Gastroesophageal sphincter (tissue), 3 donors: ENCODE data around the gene ARHGEF26.

Experiments used
- POLR2A ChIP-seq, 2 donors: fragments of 450-650 bp; IDR thresholded peaks; one replicate each; pipeline ENCODE4 v1.6.1; 2017; ENCODE audit warnings: antibody characterized with exemption in 2 of 2, mild to moderate bottlenecking in 2 of 2, moderate library complexity in 1 of 2
- POLR2AphosphoS5 ChIP-seq: sonication (generic); formaldehyde crosslinking; IDR thresholded peaks from one replicate; pipeline ENCODE4 v1.6.1; 2017; ENCODE audit warnings: antibody characterized with exemption
- TF ChIP-seq, protein P1 (sequence below), 4 experiments: fragments of 200-600 bp in 2 of 4; fragments of 450-650 bp in 2 of 4; sonication (generic) in 1 of 4; IDR thresholded peaks; one replicate each; pipeline ENCODE4 v1.5.1; 2017 to 2019; ENCODE audit warnings: antibody characterized with exemption in 4 of 4, mild to moderate bottlenecking in 2 of 4, moderate library complexity in 2 of 4

DNA sequence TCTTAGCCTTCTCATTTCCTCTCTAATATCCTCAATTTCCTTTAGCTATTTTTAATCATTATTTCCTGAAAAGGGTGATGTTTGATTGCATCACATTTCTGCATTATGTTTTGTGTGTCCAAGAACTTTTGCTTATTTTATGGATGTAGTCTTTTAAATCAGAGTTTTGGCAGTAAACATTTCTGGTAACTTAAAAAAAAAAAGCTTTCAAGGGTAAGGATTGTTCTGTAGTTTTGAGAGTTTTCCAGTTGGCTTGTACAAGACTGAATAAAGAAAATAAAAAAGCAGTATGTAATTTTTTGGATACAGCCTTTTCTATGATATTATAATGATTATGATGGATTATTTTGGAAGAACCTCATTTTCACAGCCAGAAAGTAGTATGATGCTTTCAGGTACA is 103.7 kb downstream of the ARHGEF26 start:
- TF ChIP-seq, protein P1, sequence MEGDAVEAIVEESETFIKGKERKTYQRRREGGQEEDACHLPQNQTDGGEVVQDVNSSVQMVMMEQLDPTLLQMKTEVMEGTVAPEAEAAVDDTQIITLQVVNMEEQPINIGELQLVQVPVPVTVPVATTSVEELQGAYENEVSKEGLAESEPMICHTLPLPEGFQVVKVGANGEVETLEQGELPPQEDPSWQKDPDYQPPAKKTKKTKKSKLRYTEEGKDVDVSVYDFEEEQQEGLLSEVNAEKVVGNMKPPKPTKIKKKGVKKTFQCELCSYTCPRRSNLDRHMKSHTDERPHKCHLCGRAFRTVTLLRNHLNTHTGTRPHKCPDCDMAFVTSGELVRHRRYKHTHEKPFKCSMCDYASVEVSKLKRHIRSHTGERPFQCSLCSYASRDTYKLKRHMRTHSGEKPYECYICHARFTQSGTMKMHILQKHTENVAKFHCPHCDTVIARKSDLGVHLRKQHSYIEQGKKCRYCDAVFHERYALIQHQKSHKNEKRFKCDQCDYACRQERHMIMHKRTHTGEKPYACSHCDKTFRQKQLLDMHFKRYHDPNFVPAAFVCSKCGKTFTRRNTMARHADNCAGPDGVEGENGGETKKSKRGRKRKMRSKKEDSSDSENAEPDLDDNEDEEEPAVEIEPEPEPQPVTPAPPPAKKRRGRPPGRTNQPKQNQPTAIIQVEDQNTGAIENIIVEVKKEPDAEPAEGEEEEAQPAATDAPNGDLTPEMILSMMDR (IDR thresholded peaks at IDR 0.05): no peak
- TF ChIP-seq POLR2AphosphoS5: no peak
- TF ChIP-seq POLR2A (IDR thresholded peaks at IDR 0.05): no peak
